OCI-LY7 (cell line): ENCODE measurements around the gene TYW5. TPM values are rescaled to one million over a fixed set of nuclear protein-coding genes. Genes with fewer than 3 reads are reported as not detected.

Experiments
- BruUV-seq: library from RNA; stranded (reverse); fragments of 400-500 nt; replicated peaks from 2 replicates; lab custom pipeline; 2021; lab: Mats Ljungman, UMichigan
- CTCF ChIA-PET: fragments of 300-600 bp; sonication (Branson Sonifier 250); formaldehyde crosslinking; loops from one replicate; lab custom pipeline; 2022; ENCODE audit warnings: antibody characterized with exemption; ENCODE audit not compliant: unreplicated experiment; lab: Charles Lee
- POLR2A ChIA-PET: fragments of 300-600 bp; sonication (Branson Sonifier 250); formaldehyde crosslinking; loops from one replicate; lab custom pipeline; 2022; ENCODE audit warnings: antibody characterized with exemption; lab: Charles Lee
- DNase-seq: peaks from one replicate; pipeline ENCODE4 v3.0.0-alpha.2; 2015; ENCODE audit warnings: low spot score
- H2AFZ ChIP-seq: fragments of 200-600 bp; sonication (generic), shearing (Covaris generic); 2 replicates; pipeline ENCODE4 v1.6.1; 2014; ENCODE audit warnings: mild to moderate bottlenecking, antibody characterized with exemption, low read length, moderate library complexity
- H3K27ac ChIP-seq: fragments of 200-600 bp; sonication (generic); 2 replicates; pipeline ENCODE4 v1.5.1; 2014; ENCODE audit warnings: mixed run types, low read depth, mild to moderate bottlenecking, moderate library complexity, low read length, inconsistent platforms; ENCODE audit not compliant: poor library complexity, severe bottlenecking
- H3K36me3 ChIP-seq: fragments of 200-600 bp; sonication (generic); 2 replicates; pipeline ENCODE4 v1.6.1; 2014; ENCODE audit warnings: mild to moderate bottlenecking, antibody characterized with exemption, low read length, moderate library complexity, mixed read lengths; ENCODE audit not compliant: insufficient read depth
- H3K4me1 ChIP-seq: fragments of 200-600 bp; sonication (generic); 2 replicates; pipeline ENCODE4 v1.5.1; 2014; ENCODE audit warnings: mild to moderate bottlenecking, low read length; ENCODE audit not compliant: insufficient read depth, poor library complexity, severe bottlenecking
- H3K4me2 ChIP-seq: fragments of 200-600 bp; sonication (generic); 2 replicates; pipeline ENCODE4 v1.6.1; 2014; ENCODE audit warnings: mild to moderate bottlenecking, low read length
- H3K4me3 ChIP-seq: fragments of 200-600 bp; sonication (generic); 2 replicates; pipeline ENCODE4 v1.5.1; 2014; ENCODE audit warnings: mild to moderate bottlenecking, low read depth, low read length; ENCODE audit not compliant: poor library complexity, severe bottlenecking
- H3K79me2 ChIP-seq: fragments of 200-600 bp; sonication (generic); 2 replicates; pipeline ENCODE4 v1.6.1; 2016; ENCODE audit warnings: low read depth, mild to moderate bottlenecking, low read length, moderate library complexity, mixed read lengths; ENCODE audit not compliant: insufficient read depth
- H3K9me2 ChIP-seq: fragments of 200-600 bp; sonication (generic); 2 replicates; pipeline ENCODE4 v1.6.1; 2016; ENCODE audit warnings: mild to moderate bottlenecking, low read length, mixed read lengths; ENCODE audit not compliant: insufficient read depth
- H3K9me3 ChIP-seq: fragments of 200-600 bp; sonication (generic); 2 replicates; pipeline ENCODE4 v1.6.1; 2014; ENCODE audit warnings: mild to moderate bottlenecking, mixed run types, low read length, mixed read lengths
- H4K20me1 ChIP-seq: fragments of 200-600 bp; sonication (generic); 2 replicates; pipeline ENCODE4 v1.6.1; 2014; ENCODE audit warnings: mild to moderate bottlenecking, antibody characterized with exemption, low read length, moderate library complexity, mixed read lengths; ENCODE audit not compliant: insufficient read depth
- CTCF ChIP-seq: fragments of 200-600 bp; sonication (generic); conservative IDR thresholded peaks from 2 replicates; pipeline ENCODE4 v1.5.1; 2014; ENCODE audit warnings: mild to moderate bottlenecking, antibody characterized with exemption, low read length, moderate library complexity, mixed read lengths
- EZH2phosphoT487 ChIP-seq: fragments of 200-600 bp; sonication (generic); IDR thresholded peaks from 2 replicates; pipeline ENCODE4 v1.6.1; 2018; ENCODE audit warnings: low read depth, borderline replicate concordance, mild to moderate bottlenecking, mixed run types, antibody characterized with exemption, low read length, moderate library complexity, mixed read lengths
- intact Hi-C: fragments of 100-400 bp; cut with micrococcal nuclease; formaldehyde crosslinking; loops from one replicate; pipeline ENCODE4 v1.10.0; 2022; ENCODE audit not compliant: unreplicated experiment
- total RNA-seq, 2 experiments: library from RNA; depleted of rRNA in 1 of 2; stranded (reverse); fragments of >200 nt in 1 of 2; shearing (Covaris generic) in 1 of 2; gene quantifications; 2 replicates each; pipeline ENCODE4 v1.2.3, GENCODE V29; 2014 to 2022

The TYW5 gene
- total RNA-seq, 2 experiments from 2014 or later: 7.1 to 8.9 TPM

GRCh38 chr2:199911877-199912161, 43.5 kb downstream of the TYW5 start:
- Histone ChIP-seq H2AFZ (peak overlapping the region; percentile 71; the same call in 1 of the 2 replicates), H3K9me3 (peaks cover 17% of the 10 kb centered on the region; the same call in 1 of the 2 replicates), H3K4me3 (peak overlapping the region; percentile 89), H3K36me3 (peaks cover 39% of the 10 kb centered on the region), H3K4me2 (peak overlapping the region; percentile 84), H3K9me2 (no peaks in the 10 kb centered on the region), H3K27ac (peak overlapping the region; percentile 85), H3K79me2 (peaks cover 66% of the 10 kb centered on the region), H3K4me1 (peaks cover 28% of the 10 kb centered on the region), H4K20me1 (peaks cover 22% of the 10 kb centered on the region; the same call in 1 of the 2 replicates)
- CTCF ChIA-PET: no interaction called here
- BruUV-seq: no TSS peak
- TF ChIP-seq EZH2phosphoT487 (no peak), CTCF (no peak)
- POLR2A ChIA-PET: interaction anchor here (0.5 to 1.3 kb wide), 4 partner anchors 9 to 1170 kb away, joined by 3 to 5 read pairs (median 3); no protein-coding TSS in a partner anchor
- DNase-seq: no peak
- intact Hi-C loops: loop anchor here (2.0 kb wide), 1 partner anchor 43 kb away; the partner anchor contains the start of genes MAIP1 and TYW5

GRCh38 chr2:199911052-199911876, 44.0 kb downstream of the TYW5 start, which contains the start of gene C2orf69:
TSS of gene C2orf69 (plus strand) at chr2:199911293. CDS start at chr2:199911439, 146 bp downstream.
- peaks cover 12% of the 10 kb centered on the region; the same call in 1 of the 2 replicates for H3K9me3 ChIP-seq
- intact Hi-C loops: loop anchor here (2.0 kb wide), 1 partner anchor 44 kb away; the partner anchor contains the start of genes MAIP1 and TYW5
- no peak for TF ChIP-seq EZH2phosphoT487
- no peak for TF ChIP-seq CTCF
- peak; percentile 96 for DNase-seq
- peak within 1 kb of the TSS; percentile 84 for H3K4me2 ChIP-seq
- H3K4me1 ChIP-seq: peaks cover 29% of the 10 kb centered on the region
- H3K27ac ChIP-seq: peak within 1 kb of the TSS; percentile 85
- no TSS peak for BruUV-seq
- H3K4me3 ChIP-seq: peak within 1 kb of the TSS; percentile 89
- H3K79me2 ChIP-seq: peaks cover 61% of the 10 kb centered on the region
- ChIA-PET CTCF (no interaction called here), POLR2A (interaction anchor here (0.6 to 1.3 kb wide), 10 partner anchors 8 to 614 kb away, joined by 3 to 7 read pairs (median 3); partner anchors contain the start of gene SGO2)
- peaks cover 22% of the 10 kb centered on the region; the same call in 1 of the 2 replicates for H4K20me1 ChIP-seq
- H2AFZ ChIP-seq: peak within 1 kb of the TSS; percentile 97
- H3K36me3 ChIP-seq: peaks cover 33% of the 10 kb centered on the region
- no peaks in the 10 kb centered on the region for H3K9me2 ChIP-seq
